Gastroesophageal sphincter (tissue), 4 donors: ENCODE results near the gene TCP11. TPM values are rescaled to one million over a fixed set of nuclear protein-coding genes. Genes with fewer than 3 reads are reported as not detected.

Source experiments
- ATAC-seq: fragments of 150-250 bp; one replicate; pipeline ENCODE4 v1.9.1; 2016; ENCODE audit warnings: mild to moderate bottlenecking, moderate library complexity
- H3K27ac ChIP-seq, 4 donors: fragments of 200-600 bp; sonication (generic) in 3 of 4; 1 replicate in 3 of 4; 2 replicates in 1 of 4; pipeline ENCODE4 v1.5.1; 2016 to 2019
- H3K27me3 ChIP-seq: fragments of 200-600 bp; sonication (generic); one replicate; pipeline ENCODE4 v1.5.1; 2019
- H3K36me3 ChIP-seq, 2 donors: fragments of 200-600 bp; sonication (generic); one replicate each; pipeline ENCODE4 v1.5.1; 2019; ENCODE audit warnings: control low read depth in 1 of 2
- H3K4me1 ChIP-seq, 3 donors: fragments of 200-600 bp; sonication (generic); 1 replicate in 2 of 3; 2 replicates in 1 of 3; pipeline ENCODE4 v1.5.1; 2016 to 2019; ENCODE audit warnings: control low read depth in 2 of 3
- H3K4me3 ChIP-seq, 2 donors: fragments of 200-600 bp; sonication (generic); one replicate each; pipeline ENCODE4 v1.5.1; 2019; ENCODE audit warnings: mild to moderate bottlenecking in 1 of 2, moderate library complexity in 1 of 2
- H3K9me3 ChIP-seq, 3 donors: fragments of 200-600 bp; sonication (generic); one replicate each; pipeline ENCODE4 v1.5.1; 2017 to 2019; ENCODE audit warnings: control low read depth in 2 of 3
- EP300 ChIP-seq: sonication (generic); formaldehyde crosslinking; IDR thresholded peaks from one replicate; pipeline ENCODE4 v1.6.1; 2017; ENCODE audit warnings: antibody characterized with exemption, mild to moderate bottlenecking
- POLR2A ChIP-seq, 2 donors: fragments of 450-650 bp; IDR thresholded peaks; one replicate each; pipeline ENCODE4 v1.6.1; 2017; ENCODE audit warnings: antibody characterized with exemption in 2 of 2, mild to moderate bottlenecking in 2 of 2, moderate library complexity in 1 of 2
- POLR2AphosphoS5 ChIP-seq: sonication (generic); formaldehyde crosslinking; IDR thresholded peaks from one replicate; pipeline ENCODE4 v1.6.1; 2017; ENCODE audit warnings: antibody characterized with exemption
- WGBS, 2 donors: methylation state at CpG; one replicate each; pipeline ENCODE4 v1.1.5; 2018; ENCODE audit warnings: low coverage in 1 of 2; 5-methylcytosine and 5-hydroxymethylcytosine counted together
- total RNA-seq, 4 donors: library from RNA; depleted of rRNA; stranded (reverse); fragments of >200 nt; gene quantifications; one replicate each; pipeline ENCODE4 v1.1.0, GENCODE V29; 2016
- TF ChIP-seq, protein P1 (sequence below), 4 experiments: fragments of 200-600 bp in 2 of 4; fragments of 450-650 bp in 2 of 4; sonication (generic) in 1 of 4; IDR thresholded peaks; one replicate each; pipeline ENCODE4 v1.5.1; 2017 to 2019; ENCODE audit warnings: antibody characterized with exemption in 4 of 4, mild to moderate bottlenecking in 2 of 4, moderate library complexity in 2 of 4

Gene TCP11
- total RNA-seq, 4 donors from 2014 or later, result 0.77 TPM; not detected in 3

DNA sequence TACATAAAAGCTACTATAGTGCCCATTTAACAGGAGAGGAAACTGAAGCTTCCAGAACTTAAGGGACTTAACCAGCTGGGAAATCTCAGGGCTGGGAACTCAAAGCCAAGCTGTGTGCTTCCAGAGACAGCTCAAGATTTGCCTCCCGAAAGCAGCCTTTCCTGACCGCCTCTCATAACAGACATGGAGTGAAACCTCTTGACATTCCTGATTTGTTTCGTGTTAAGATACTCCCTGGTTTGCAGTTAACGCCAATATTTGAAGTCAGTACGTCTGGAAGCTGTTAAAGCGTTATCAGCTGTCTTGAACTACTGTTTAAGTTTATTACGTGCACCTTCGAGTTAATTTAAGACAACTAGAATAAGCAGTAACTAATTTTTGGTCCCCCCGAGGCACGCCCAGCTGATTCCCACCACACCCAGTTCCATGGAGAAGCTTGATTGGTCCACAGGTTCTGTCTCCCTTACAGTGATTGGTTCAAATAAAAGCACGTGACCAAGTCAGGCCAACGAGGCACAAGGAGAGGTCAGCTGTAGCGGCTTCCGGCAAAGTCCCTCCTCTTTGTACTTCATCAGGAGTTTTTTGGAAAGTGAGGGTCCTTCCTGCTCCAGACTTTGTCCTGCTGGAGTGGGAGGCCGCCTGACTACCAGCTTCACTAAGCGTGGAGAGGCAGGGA, 8.9 kb upstream of the TCP11 start:
- TF ChIP-seq POLR2AphosphoS5, result no peak
- TF ChIP-seq, protein P1, sequence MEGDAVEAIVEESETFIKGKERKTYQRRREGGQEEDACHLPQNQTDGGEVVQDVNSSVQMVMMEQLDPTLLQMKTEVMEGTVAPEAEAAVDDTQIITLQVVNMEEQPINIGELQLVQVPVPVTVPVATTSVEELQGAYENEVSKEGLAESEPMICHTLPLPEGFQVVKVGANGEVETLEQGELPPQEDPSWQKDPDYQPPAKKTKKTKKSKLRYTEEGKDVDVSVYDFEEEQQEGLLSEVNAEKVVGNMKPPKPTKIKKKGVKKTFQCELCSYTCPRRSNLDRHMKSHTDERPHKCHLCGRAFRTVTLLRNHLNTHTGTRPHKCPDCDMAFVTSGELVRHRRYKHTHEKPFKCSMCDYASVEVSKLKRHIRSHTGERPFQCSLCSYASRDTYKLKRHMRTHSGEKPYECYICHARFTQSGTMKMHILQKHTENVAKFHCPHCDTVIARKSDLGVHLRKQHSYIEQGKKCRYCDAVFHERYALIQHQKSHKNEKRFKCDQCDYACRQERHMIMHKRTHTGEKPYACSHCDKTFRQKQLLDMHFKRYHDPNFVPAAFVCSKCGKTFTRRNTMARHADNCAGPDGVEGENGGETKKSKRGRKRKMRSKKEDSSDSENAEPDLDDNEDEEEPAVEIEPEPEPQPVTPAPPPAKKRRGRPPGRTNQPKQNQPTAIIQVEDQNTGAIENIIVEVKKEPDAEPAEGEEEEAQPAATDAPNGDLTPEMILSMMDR (IDR thresholded peaks at IDR 0.05), result no peak
- no peak for TF ChIP-seq POLR2A (IDR thresholded peaks at IDR 0.05)
- no peak for TF ChIP-seq EP300
- Histone ChIP-seq H3K36me3 (no peaks in the 10 kb centered on the region), H3K9me3 (no peaks in the 10 kb centered on the region), H3K27ac (no peak overlapping the region), H3K27me3 (no peaks in the 10 kb centered on the region), H3K4me3 (no peak overlapping the region), H3K4me1 (no peaks in the 10 kb centered on the region)
- WGBS, 2 donors, result 68 to 70% methylated on average over 7 to 14 of the region's 16 CpGs
- ATAC-seq, result no peak

GRCh38 chr6:35148167-35148741, 7.1 kb upstream of the TCP11 start:
- no peak for ATAC-seq
- no peak overlapping the region for H3K4me3 ChIP-seq
- no peaks in the 10 kb centered on the region for H3K9me3 ChIP-seq
- no peaks in the 10 kb centered on the region for H3K36me3 ChIP-seq
- H3K4me1 ChIP-seq, result no peaks in the 10 kb centered on the region
- H3K27ac ChIP-seq, result no peak overlapping the region
- WGBS, 2 donors, result 41 to 50% methylated on average over 4 to 6 of the region's 8 CpGs
- no peaks in the 10 kb centered on the region for H3K27me3 ChIP-seq
- TF ChIP-seq POLR2A (IDR thresholded peaks at IDR 0.05) (no peak), POLR2AphosphoS5 (no peak), EP300 (no peak)
- TF ChIP-seq, protein P1 (IDR thresholded peaks at IDR 0.05), result no peak

- H3K27ac ChIP-seq, result no peak overlapping the region
- WGBS, 2 donors, result 64 to 95% methylated on average over 3 of the region's 3 CpGs
- no peaks in the 10 kb centered on the region for H3K36me3 ChIP-seq
- H3K9me3 ChIP-seq, result no peaks in the 10 kb centered on the region
- TF ChIP-seq POLR2AphosphoS5 (no peak), EP300 (no peak), POLR2A (IDR thresholded peaks at IDR 0.05) (no peak)
- TF ChIP-seq, protein P1 (IDR thresholded peaks at IDR 0.05), result no peak
- H3K4me3 ChIP-seq, result no peak overlapping the region
- ATAC-seq, result no peak
- no peaks in the 10 kb centered on the region for H3K27me3 ChIP-seq
- H3K4me1 ChIP-seq, result no peaks in the 10 kb centered on the region
These were observed 6.3 kb upstream of the TCP11 start for GRCh38 chr6:35147486-35147885.

DNA sequence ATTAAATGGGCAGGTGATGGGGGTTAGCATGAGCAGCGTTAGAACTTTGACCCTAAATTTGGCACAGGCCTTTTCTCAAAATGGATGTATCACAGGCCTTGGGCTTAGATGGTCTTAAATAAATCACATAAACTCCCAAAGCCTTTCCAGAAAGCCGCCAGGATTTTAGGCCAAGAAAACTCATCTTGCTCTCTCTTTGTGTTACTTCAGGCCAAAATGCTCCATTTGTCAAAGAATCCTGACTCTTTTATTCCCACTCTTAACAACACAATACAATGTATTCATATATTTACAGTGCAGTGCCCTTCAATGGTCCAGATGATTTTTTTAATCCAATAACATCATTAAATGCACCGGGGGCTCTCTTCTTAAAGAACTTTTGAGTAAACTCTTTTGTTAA, 5.9 kb upstream of the TCP11 start:
- Histone ChIP-seq H3K36me3 (no peaks in the 10 kb centered on the region), H3K9me3 (no peaks in the 10 kb centered on the region), H3K27ac (no peak overlapping the region), H3K4me1 (no peaks in the 10 kb centered on the region), H3K4me3 (no peak overlapping the region), H3K27me3 (no peaks in the 10 kb centered on the region)
- WGBS, 2 donors, result 43 to 87% methylated on average over 2 to 3 of the region's 3 CpGs
- no peak for ATAC-seq
- TF ChIP-seq POLR2AphosphoS5 (no peak), EP300 (no peak), POLR2A (IDR thresholded peaks at IDR 0.05) (no peak)
- TF ChIP-seq, protein P1 (IDR thresholded peaks at IDR 0.05), result no peak

GRCh38 chr6:35146453-35146852, 5.3 kb upstream of the TCP11 start:
- H3K4me1 ChIP-seq, result peaks cover 0 to under 1% (median 0%) of the 10 kb centered on the region in 3 donors
- TF ChIP-seq, protein P1 (IDR thresholded peaks at IDR 0.05), result peak; percentile 16 to 65 (median 57)
- TF ChIP-seq EP300, result no peak
- TF ChIP-seq POLR2A (IDR thresholded peaks at IDR 0.05), result no peak
- no peak for TF ChIP-seq POLR2AphosphoS5
- 56 to 70% methylated on average over 2 to 4 of the region's 6 CpGs for WGBS, 2 donors
- H3K36me3 ChIP-seq, result no peaks in the 10 kb centered on the region
- H3K9me3 ChIP-seq, result no peaks in the 10 kb centered on the region
- peak; percentile 62 for ATAC-seq
- H3K4me3 ChIP-seq, result no peak overlapping the region
- peaks cover 2% of the 10 kb centered on the region for H3K27me3 ChIP-seq
- no peak overlapping the region for H3K27ac ChIP-seq
